Measurements from ENCODE around the gene DDX46. TPM values are rescaled to one million over a fixed set of nuclear protein-coding genes. Genes with fewer than 3 reads are reported as not detected.
"Not testable (repeated sequence)": the region's sequence is repeated elsewhere in the genome, so short reads cannot be mapped to it uniquely, and the experiment has no call there.

DDX46 gene
- total RNA-seq, 1 experiment from 2014 or later, result 8.5 TPM

GRCh38 chr5:134833340-134834032 lies 74.9 kb downstream of the DDX46 start:
- in situ Hi-C loops (cut with HindIII; ENCODE audit: low pct_unique_long_range_greater_than_20kb, low sequenced_read_pairs), result no loop called here
- DNase-seq (ENCODE audit: low read depth), result no peak

- in situ Hi-C loops (cut with HindIII; ENCODE audit: low pct_unique_long_range_greater_than_20kb, low sequenced_read_pairs), result no loop called here
- DNase-seq (ENCODE audit: low read depth), result no peak
Measured at GRCh38 chr5:134835623-134836022, 77.0 kb downstream of the DDX46 start.

- no peak for DNase-seq (ENCODE audit: low read depth)
- in situ Hi-C loops (cut with HindIII; ENCODE audit: low pct_unique_long_range_greater_than_20kb, low sequenced_read_pairs), result no loop called here
Measured at GRCh38 chr5:134837530-134838181, 79.1 kb downstream of the DDX46 start.

- in situ Hi-C loops (cut with HindIII; ENCODE audit: low pct_unique_long_range_greater_than_20kb, low sequenced_read_pairs); DNase-seq (ENCODE audit: low read depth): not testable (repeated sequence)
Measured at GRCh38 chr5:134838361-134838760, 79.8 kb downstream of the DDX46 start.

GRCh38 chr5:134840811-134841210 lies 82.2 kb downstream of the DDX46 start:
- in situ Hi-C loops (cut with HindIII; ENCODE audit: low pct_unique_long_range_greater_than_20kb, low sequenced_read_pairs), result loop anchor here (10.0 kb wide), 1 partner anchor 86 kb away; the partner anchor contains the start of gene DDX46
- DNase-seq (ENCODE audit: low read depth), result no peak

GRCh38 chr5:134844252-134844651 lies 85.7 kb downstream of the DDX46 start:
- no peak for DNase-seq (ENCODE audit: low read depth)
- in situ Hi-C loops (cut with HindIII; ENCODE audit: low pct_unique_long_range_greater_than_20kb, low sequenced_read_pairs), result loop anchor here (10.0 kb wide), 1 partner anchor 89 kb away; the partner anchor contains the start of gene DDX46

- no peak for DNase-seq (ENCODE audit: low read depth)
Measured at GRCh38 chr5:134845335-134845851, 86.8 kb downstream of the DDX46 start.

GRCh38 chr5:134845852-134846640 lies 87.5 kb downstream of the DDX46 start, which contains the start of gene C5orf24:
Gene C5orf24 (plus strand): TSS chr5:134845968. CDS start chr5:134854901, 8,933 bp downstream.
- in situ Hi-C loops (cut with HindIII; ENCODE audit: low pct_unique_long_range_greater_than_20kb, low sequenced_read_pairs), result loop anchor here (10.0 kb wide), 1 partner anchor 91 kb away; the partner anchor contains the start of gene DDX46

More at GRCh38 chr5:134845335-134845851, 86.8 kb downstream of the DDX46 start:
- in situ Hi-C loops (cut with HindIII; ENCODE audit: low pct_unique_long_range_greater_than_20kb, low sequenced_read_pairs), result loop anchor here (10.0 kb wide), 1 partner anchor 91 kb away; the partner anchor contains the start of gene DDX46

GRCh38 chr5:134846641-134846960 lies 88.0 kb downstream of the DDX46 start:
- no peak for DNase-seq (ENCODE audit: low read depth)
- in situ Hi-C loops (cut with HindIII; ENCODE audit: low pct_unique_long_range_greater_than_20kb, low sequenced_read_pairs), result loop anchor here (10.0 kb wide), 1 partner anchor 92 kb away; the partner anchor contains the start of gene DDX46

More at GRCh38 chr5:134845852-134846640, 87.5 kb downstream of the DDX46 start, which contains the start of gene C5orf24:
- peak; percentile 89 for DNase-seq (ENCODE audit: low read depth)

- in situ Hi-C loops (cut with HindIII; ENCODE audit: low pct_unique_long_range_greater_than_20kb, low sequenced_read_pairs), result loop anchor here (10.0 kb wide), 1 partner anchor 95 kb away; the partner anchor contains the start of gene DDX46
- DNase-seq (ENCODE audit: low read depth), result not testable (repeated sequence)
Measured at GRCh38 chr5:134849434-134849933, 90.9 kb downstream of the DDX46 start.

GRCh38 chr5:134851307-134851923 lies 92.8 kb downstream of the DDX46 start:
- peak; percentile 32 for DNase-seq (ENCODE audit: low read depth)
- in situ Hi-C loops (cut with HindIII; ENCODE audit: low pct_unique_long_range_greater_than_20kb, low sequenced_read_pairs), result no loop called here

GRCh38 chr5:134856465-134856864 lies 97.9 kb downstream of the DDX46 start:
- DNase-seq (ENCODE audit: low read depth); in situ Hi-C loops (cut with HindIII; ENCODE audit: low pct_unique_long_range_greater_than_20kb, low sequenced_read_pairs): not testable (repeated sequence)

- in situ Hi-C loops (cut with HindIII; ENCODE audit: low pct_unique_long_range_greater_than_20kb, low sequenced_read_pairs), result no loop called here
- no peak for DNase-seq (ENCODE audit: low read depth)
Measured at GRCh38 chr5:134857401-134857800, 98.8 kb downstream of the DDX46 start.

- DNase-seq (ENCODE audit: low read depth), result no peak
- in situ Hi-C loops (cut with HindIII; ENCODE audit: low pct_unique_long_range_greater_than_20kb, low sequenced_read_pairs), result no loop called here
Measured at GRCh38 chr5:134864707-134865106, 106.1 kb downstream of the DDX46 start.

GRCh38 chr5:134873494-134873893 lies 114.9 kb downstream of the DDX46 start:
- in situ Hi-C loops (cut with HindIII; ENCODE audit: low pct_unique_long_range_greater_than_20kb, low sequenced_read_pairs), result no loop called here
- peak; percentile 12 for DNase-seq (ENCODE audit: low read depth)

GRCh38 chr5:134873987-134874830 lies 115.6 kb downstream of the DDX46 start, which contains the start of gene TXNDC15:
Gene TXNDC15 (plus strand): TSS chr5:134874371. CDS start chr5:134874428, 57 bp downstream.
- in situ Hi-C loops (cut with HindIII; ENCODE audit: low pct_unique_long_range_greater_than_20kb, low sequenced_read_pairs), result no loop called here

More at GRCh38 chr5:134873987-134874830, 115.6 kb downstream of the DDX46 start, which contains the start of gene TXNDC15:
- peak; percentile 80 for DNase-seq (ENCODE audit: low read depth)
